Prostate gland (tissue), 2 donors: ENCODE results near the gene HARBI1.

ENCODE experiments used
- CTCF ChIP-seq, 4 experiments: fragments of 200-600 bp in 2 of 4; fragments of 450-650 bp in 2 of 4; sonication (generic) in 2 of 4; IDR thresholded peaks; 1 replicate in 3 of 4; 2 replicates in 1 of 4; pipeline ENCODE4 v1.5.1; 2016 to 2019; ENCODE audit warnings: antibody characterized with exemption in 4 of 4, mild to moderate bottlenecking in 2 of 4, moderate library complexity in 2 of 4
- POLR2A ChIP-seq: fragments of 450-650 bp; IDR thresholded peaks from one replicate; pipeline ENCODE4 v1.6.1; 2016; ENCODE audit warnings: antibody characterized with exemption, mild to moderate bottlenecking
- POLR2AphosphoS5 ChIP-seq: sonication (generic); formaldehyde crosslinking; IDR thresholded peaks from one replicate; pipeline ENCODE4 v1.6.1; 2017; ENCODE audit warnings: antibody characterized with exemption

GRCh38 chr11:46609386-46609785 lies 7.6 kb downstream of the HARBI1 start:
- TF ChIP-seq CTCF (IDR thresholded peaks at IDR 0.05) (no peak), POLR2A (no peak), POLR2AphosphoS5 (no peak)
